Activated naive CD4-positive, alpha-beta T cell treated with anti-CD3 and anti-CD28 coated beads, Interleukin-2, amount 50 U/mL, for 16 hours (primary cell): ENCODE measurements around the gene INKA1.

Source experiments
- DNase-seq: peaks from one replicate; pipeline ENCODE4 v3.0.0-alpha.2; 2020

Gene INKA1

GRCh38 chr3:49787182-49787464, 15.9 kb upstream of the INKA1 start:
- no peak for DNase-seq

DNA sequence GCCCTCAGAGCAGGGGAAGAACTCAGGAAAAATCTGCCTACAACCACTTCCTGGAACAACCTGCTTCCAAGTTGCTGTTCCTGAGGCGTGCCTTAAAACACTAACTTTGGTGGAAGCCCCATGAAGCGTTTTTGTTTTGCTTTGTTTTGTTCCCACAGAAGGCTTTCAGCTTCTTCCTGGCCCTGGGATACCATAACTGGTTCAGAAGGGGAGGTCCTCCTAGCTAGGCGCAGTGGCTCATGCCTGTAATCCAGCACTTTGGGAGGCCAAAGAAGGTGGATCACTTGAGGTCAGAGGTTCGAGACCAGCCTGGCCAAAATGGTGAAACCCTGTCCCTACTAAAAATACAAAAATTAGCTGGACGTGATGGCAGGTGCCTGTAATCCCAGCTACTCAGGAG, 15.5 kb upstream of the INKA1 start:
- DNase-seq = no peak

GRCh38 chr3:49788056-49788455, 15.0 kb upstream of the INKA1 start:
- DNase-seq = no peak

- DNase-seq = no peak
These were observed 12.2 kb upstream of the INKA1 start for GRCh38 chr3:49790626-49791411.

- DNase-seq = no peak
These were observed 11.5 kb upstream of the INKA1 start for GRCh38 chr3:49791571-49791970.

- DNase-seq = no peak
These were observed 10.5 kb upstream of the INKA1 start for GRCh38 chr3:49792371-49793150.

DNA sequence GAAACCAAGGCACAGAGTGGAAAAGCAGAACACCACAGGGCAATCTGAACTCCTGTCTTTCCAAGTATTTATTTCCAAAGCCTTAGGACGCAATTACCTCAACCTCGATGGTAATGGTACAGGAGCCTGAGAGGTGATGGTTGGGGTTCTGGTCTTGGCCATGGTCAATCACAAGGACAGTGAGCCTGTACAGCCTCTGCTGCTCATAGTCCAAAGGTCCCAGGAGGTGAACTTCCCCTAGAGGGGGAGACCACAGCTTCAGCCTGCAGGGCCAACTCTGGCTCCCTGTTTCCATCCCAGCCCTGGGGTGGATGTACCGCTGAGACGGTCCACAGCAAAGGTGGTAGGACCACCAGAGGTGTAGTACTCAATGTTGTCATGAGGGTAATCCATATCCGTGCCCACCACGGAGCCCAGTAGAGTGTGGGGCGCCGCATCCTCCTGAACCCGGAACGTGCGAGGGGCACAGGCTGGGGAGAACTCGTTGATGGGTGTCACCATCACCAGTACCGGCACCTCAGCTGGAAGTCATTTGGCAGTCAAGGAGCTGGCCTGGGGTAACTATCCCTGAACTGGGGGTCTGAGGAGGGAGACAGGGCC, 9.5 kb upstream of the INKA1 start:
- DNase-seq = no peak

DNA sequence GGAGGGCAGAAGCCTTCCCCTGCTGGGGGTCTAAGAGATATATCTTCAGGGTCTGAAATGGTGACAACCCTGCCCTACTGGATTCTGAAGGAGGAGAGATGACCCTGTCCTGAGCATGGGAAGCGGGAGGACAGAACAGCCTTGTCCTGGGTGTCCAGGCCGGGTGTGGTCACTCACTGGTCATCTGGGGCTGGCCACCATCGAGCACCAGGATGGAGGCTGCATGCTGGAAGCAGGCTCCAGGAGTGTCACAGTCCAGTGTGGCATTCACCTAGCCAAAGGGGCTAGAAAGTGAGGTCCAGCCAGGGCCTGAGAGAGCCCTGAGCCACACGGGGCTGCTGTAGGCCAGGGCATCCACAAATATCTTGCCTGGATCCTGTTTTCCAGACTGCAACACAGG, 8.6 kb upstream of the INKA1 start:
- no peak for DNase-seq

DNA sequence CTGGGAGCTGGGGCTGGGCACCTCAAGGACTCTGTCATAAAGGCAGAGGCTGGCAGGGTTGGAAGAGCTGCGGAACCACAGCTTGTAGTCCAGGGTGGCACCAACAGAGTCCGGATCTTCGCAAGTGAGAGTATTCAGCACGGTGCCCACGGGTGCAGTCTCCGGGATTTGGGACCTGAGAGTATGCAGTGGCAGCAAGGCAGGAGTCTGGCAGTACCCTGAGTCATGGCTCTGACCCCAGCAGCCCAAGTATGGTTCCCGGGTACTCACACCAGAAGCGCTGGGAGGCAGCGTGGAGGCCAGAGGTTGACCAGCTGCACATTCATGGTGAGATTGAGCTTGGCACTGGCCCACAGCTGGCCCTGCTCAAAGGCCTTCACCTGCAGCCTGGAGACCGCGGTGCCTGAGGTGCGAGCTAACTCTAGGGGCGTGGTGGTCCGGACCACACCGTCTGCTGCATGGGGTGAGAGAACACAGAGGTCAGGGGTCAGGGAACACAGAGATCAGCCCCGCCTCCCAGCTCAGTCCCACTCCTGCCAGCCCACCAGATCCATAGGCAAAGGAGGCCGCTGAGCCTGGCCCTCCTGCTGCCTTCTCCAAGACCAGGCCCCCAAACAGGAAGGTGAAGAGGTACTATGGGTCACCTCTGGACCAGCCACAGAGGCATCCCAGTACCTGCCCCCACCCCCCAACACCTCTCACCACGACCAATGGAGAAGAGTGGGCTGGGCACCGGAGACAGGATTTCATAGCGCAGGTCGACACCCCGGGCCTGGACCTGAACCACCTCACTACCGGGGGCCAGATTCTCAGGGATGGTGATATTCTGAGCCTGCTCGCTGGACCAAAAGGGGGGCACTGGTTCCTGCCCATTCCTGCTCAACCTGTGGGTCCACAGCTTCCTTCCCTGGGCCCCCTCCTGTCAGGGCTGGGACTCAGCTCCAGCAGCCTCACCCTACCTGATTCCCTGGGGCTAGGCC, 7.8 kb upstream of the INKA1 start:
- DNase-seq = no peak

DNA sequence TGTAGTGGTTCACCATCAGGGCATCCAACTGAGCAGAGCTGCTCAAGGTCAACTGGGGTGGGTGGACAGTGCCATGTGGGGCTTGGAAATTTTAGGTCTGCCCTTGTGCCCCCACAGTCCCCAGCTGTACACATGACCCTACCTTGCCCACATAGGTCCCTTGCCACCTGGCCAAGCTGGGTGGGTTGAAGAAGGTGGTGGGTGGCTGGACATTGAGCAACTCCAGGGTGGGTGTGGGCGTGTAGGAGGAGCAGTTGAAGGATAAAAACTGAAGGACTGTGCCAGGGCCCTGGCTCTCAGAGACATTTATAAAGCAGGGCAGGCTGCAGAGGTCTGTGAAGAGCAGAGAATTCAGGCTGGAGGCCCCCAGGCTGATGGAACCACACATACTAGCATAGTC, 4.0 kb upstream of the INKA1 start:
- DNase-seq = no peak

DNA sequence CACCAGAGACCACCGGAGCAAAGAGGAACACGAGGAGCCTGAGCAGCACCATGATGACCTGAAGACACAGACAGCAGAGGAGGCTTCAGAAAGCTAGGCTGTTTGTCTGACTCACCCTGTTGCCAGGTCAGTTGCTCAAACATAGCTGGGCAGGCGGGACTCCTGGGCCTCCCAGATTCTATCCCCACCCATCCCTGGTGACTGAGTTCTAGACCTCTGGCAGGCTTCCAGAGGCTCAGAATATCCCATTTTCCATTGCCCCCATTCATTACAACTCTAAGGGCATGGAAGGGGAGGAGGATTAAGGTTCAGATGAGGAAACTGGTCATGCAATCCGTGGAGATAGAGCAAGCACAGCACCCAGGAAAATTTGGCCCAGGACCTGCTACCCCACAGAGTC, 3.3 kb upstream of the INKA1 start, which contains the start of gene CDHR4:
Gene CDHR4, minus strand, starts transcription at position 113 of the 400 bp plus-strand sequence. Its CDS starts 61 bp downstream, at position 52.
- DNase-seq = no peak

- DNase-seq = no peak
These were observed 1.9 kb upstream of the INKA1 start for GRCh38 chr3:49801160-49801559.

DNA sequence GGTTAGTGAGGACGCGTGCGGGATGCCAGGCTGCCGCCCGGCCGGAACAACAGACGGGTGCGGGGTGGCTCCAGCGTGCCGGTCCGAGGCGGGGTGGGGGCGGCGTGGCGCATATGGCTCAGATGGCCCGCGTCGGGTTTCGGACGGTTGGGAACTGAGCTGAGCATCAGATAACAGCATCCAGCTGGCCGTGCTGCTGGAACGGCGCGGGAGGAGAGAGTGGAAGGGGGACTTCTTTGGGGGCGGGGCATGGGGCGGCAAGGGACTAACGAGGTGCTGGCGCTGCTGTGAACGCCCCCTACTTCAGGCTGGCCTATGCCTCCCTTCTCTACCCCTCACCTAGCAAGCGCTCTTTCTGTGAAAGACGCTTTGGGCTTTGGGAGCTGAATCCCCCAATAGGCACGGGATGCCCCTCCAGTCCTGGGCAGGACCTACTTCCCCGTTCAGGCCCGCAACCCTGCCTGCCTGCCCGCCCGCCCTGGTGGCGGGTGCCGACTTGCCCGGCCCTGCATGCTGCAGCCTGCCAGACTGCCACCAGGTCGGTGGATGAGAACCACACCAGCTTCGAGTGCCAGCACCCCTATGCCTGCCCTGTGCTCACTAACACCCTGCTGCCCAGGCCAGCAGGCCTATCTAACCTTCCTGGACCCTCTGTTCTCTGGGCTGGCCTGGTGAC, 542 bp downstream of the INKA1 start:
- DNase-seq = peak; percentile 59

DNA sequence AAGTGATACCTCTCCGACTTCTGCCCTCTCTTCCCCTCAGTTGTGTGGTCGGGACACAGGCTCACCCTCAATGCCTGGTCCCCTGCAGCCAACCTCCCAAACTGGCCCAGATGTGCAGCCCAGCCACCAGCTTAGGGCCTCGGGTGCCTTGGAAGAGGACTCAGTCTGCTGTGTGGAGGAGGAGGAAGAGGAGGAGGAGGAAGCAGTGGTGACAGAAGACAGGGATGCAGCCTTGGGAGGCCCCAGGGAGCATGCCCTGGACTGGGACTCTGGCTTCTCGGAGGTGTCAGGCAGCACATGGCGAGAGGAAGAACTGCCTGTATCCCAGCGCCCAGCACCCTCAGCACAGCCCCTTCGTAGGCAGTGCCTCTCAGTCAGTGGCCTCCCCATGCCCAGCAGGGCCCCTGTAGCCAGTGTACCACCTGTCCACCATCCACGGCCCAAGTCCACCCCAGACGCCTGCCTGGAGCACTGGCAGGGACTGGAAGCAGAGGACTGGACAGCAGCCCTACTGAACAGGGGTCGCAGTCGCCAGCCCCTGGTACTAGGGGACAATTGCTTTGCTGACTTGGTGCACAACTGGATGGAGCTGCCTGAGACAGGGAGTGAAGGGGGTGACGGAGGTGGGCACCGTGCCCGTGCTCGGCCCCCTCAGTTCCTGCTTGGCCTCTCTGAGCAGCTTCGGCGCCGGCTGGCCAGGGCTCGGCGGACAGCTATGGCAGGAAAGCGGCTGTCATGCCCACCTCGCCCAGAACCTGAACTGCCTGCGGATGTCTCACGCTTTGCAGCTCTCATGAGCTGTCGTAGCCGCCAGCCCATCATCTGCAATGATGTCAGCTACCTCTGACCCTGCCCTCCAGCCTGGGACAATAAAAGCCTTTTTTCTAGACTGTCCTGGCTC, 1.3 kb downstream of the INKA1 start:
- no peak for DNase-seq

DNA sequence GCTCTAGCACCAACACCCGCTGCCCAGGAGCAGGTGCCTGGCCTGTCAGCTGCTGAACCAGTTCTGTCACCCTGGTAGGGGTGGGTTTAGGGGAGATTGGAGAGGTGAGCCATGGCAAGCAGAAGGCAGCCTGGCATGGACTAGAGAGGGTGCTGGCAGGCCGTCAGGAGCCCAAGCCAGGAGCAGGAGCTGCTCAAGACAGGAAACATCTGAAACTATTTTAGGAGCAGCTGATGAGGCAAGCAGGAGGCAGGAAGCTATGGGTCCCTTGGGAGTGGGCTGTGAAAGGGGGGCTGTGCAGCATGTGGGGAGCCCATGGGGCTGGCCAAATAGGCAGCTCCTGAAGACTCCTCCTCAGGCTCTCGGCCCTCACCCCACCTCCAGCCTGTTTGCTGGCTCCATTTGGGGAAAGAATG, 2.3 kb downstream of the INKA1 start:
- DNase-seq = no peak

DNA sequence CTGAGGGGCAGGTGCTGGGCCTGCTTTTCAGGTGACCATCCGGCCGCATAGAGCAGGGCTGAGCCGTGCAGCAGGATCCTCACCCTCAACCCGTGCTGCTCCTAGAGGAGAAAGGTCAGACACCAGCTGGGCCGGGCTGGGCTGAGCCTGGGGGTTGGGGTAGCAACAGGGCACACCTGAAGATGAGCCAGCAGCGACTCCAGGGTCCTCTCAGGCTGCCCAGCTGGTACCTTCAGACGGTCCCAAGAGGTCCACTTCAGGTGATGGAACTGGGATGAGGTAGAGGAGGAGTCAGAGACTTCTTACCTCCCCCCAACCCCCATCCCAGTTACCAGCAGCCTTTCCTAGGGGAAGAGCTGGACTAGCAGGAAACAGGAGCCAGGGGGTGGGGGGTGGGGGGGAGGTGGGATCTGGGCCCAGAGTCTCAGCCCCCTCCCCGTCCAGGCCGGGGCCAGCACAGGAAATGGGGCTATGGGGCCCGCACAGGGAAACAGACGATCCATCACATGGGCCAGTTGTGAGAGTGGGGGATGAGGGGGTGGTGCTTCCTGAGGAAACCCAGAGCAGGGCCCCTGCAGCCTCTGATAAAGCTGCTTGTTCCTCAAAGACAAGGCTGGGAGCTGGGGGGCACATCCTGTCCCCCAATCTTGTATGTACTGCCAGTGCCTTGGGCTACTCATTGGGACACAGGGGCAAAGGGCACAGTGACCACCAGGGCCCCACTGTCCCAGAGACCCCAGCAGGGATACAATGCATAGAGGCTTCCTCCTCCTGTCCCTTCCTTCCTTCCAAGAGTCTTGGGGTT, 3.0 kb downstream of the INKA1 start:
- no peak for DNase-seq

DNA sequence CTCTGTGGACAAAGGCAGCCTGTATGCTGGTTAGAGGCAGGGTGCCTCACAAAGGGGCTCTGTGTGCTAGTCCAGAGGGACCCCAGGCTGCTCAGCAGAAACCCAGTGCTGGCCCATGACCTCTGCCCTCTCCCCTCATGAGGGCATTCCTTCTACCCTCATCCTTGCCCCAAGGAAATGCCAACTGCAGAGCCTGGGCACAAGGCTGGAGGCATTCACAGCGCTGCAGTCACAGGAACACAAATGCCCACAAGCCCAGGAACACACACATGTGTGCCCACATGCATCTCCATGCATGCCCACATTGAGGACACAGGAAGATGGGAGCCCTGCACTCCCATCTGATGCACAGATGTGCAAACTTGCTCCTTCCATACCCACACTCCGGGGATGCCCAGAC, 3.8 kb downstream of the INKA1 start:
- DNase-seq = no peak

GRCh38 chr3:49807431-49808114, 4.5 kb downstream of the INKA1 start:
- no peak for DNase-seq

GRCh38 chr3:49812916-49813496, 9.9 kb downstream of the INKA1 start:
- no peak for DNase-seq
